OCI-LY3 (cell line): ENCODE data around the gene CD160.
"Not testable (repeated sequence)": the region's sequence is repeated elsewhere in the genome, so short reads cannot be mapped to it uniquely, and the experiment has no call there.

Experiments used
- H2AFZ ChIP-seq: fragments of 200-600, 300-600 bp; shearing (Covaris generic); 2 replicates; pipeline ENCODE4 v1.6.0; 2014; ENCODE audit warnings: antibody characterized with exemption, low read depth, low read length
- H3K27ac ChIP-seq: fragments of 200-600, 300-600 bp; sonication (generic); 2 replicates; pipeline ENCODE4 v1.5.1; 2014; ENCODE audit warnings: mild to moderate bottlenecking, low read length, moderate library complexity, mixed read lengths
- H3K27me3 ChIP-seq: fragments of 200-600, 300-600 bp; sonication (generic); 2 replicates; pipeline ENCODE4 v1.6.1; 2014; ENCODE audit warnings: low read depth, low read length, mixed read lengths
- H3K36me3 ChIP-seq: fragments of 200-600, 300-600 bp; sonication (generic); replicated peaks from 2 replicates; pipeline ENCODE3; 2014; ENCODE audit warnings: low read depth, low read length, mixed read lengths
- H3K4me1 ChIP-seq: fragments of 300-600, 200-600 bp; sonication (generic); 2 replicates; pipeline ENCODE4 v1.6.1; 2014; ENCODE audit warnings: low read length, mixed read lengths
- H3K4me2 ChIP-seq: fragments of 200-600, 300-600 bp; sonication (generic); 2 replicates; pipeline ENCODE4 v1.6.1; 2014; ENCODE audit warnings: low read length, mixed read lengths
- H3K4me3 ChIP-seq: fragments of 300-600, 200-600 bp; sonication (generic); 2 replicates; pipeline ENCODE4 v1.5.1; 2014; ENCODE audit warnings: antibody characterized with exemption, mild to moderate bottlenecking, low read length, moderate library complexity
- H3K79me2 ChIP-seq: fragments of 300-600, 200-600 bp; shearing (Covaris generic); 2 replicates; pipeline ENCODE4 v1.6.1; 2014; ENCODE audit warnings: mild to moderate bottlenecking, low read length, mixed read lengths
- H3K9ac ChIP-seq: fragments of 300-600, 200-600 bp; shearing (Covaris generic); 2 replicates; pipeline ENCODE4 v1.6.0; 2014; ENCODE audit warnings: mild to moderate bottlenecking, low read length, moderate library complexity
- H3K9me3 ChIP-seq: fragments of 200-600, 300-600 bp; shearing (Covaris generic); 2 replicates; pipeline ENCODE4 v1.6.1; 2014; ENCODE audit warnings: low read length, mixed read lengths; ENCODE audit not compliant: insufficient read depth
- H4K20me1 ChIP-seq: fragments of 200-600, 300-600 bp; sonication (generic); 2 replicates; pipeline ENCODE4 v1.6.1; 2016; ENCODE audit warnings: low read length, mixed read lengths; ENCODE audit not compliant: insufficient read depth
- EZH2phosphoT487 ChIP-seq: fragments of 200-600 bp; shearing (Covaris generic); IDR thresholded peaks from 2 replicates; pipeline ENCODE4 v1.6.1; 2018; ENCODE audit warnings: antibody characterized with exemption, mixed run types, low read depth
- TF ChIP-seq, protein P1 (sequence below): fragments of 200-600, 300-600 bp; sonication (generic); IDR thresholded peaks from 2 replicates; pipeline ENCODE4 v1.5.1; 2014; ENCODE audit warnings: antibody characterized with exemption, low read length, low read depth

The CD160 gene

DNA sequence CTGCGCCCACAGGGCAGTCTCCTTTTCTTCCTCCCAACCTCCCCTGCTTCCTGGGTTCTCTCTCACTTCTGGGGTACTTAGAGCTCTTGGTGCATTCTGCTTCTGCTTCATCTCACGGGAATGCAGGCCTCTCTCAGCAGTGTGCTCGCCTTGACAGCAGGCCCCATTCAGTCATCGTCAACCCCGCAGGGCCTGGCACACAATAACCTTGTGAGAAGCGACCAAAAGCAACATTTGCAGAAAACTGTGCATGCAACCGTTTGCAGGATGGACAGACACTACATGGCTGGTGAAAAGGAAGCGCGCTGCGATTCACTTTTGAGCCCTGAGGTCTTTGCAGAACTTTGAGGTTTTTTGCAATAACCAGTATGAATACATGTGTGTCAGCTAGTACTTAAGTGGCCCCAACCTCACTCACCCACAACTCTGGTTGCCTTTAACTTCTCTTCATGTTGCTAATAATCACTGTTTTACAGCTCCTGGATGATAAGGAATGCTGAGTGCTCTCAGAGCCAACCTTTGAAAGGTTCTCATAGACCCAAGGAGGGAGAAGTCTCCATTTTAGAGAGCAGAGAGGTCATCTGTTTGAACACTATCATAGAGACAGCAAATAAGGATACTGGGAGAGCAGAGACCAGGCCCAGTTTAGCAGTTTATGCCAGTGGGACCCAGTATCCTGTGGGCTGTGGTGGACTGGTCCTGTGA is 2.5 kb upstream of the CD160 start:
- Histone ChIP-seq H3K36me3 (no peaks in the 10 kb centered on the region), H3K79me2 (no peaks in the 10 kb centered on the region), H4K20me1 (no peaks in the 10 kb centered on the region), H3K9me3 (no peaks in the 10 kb centered on the region), H3K27me3 (peaks cover 9% of the 10 kb centered on the region), H3K9ac (no peak overlapping the region), H3K4me1 (peaks cover 5% of the 10 kb centered on the region), H2AFZ (no peak overlapping the region), H3K4me3 (no peak overlapping the region), H3K27ac (no peak overlapping the region), H3K4me2 (no peak overlapping the region)
- no peak for TF ChIP-seq EZH2phosphoT487
- TF ChIP-seq, protein P1, sequence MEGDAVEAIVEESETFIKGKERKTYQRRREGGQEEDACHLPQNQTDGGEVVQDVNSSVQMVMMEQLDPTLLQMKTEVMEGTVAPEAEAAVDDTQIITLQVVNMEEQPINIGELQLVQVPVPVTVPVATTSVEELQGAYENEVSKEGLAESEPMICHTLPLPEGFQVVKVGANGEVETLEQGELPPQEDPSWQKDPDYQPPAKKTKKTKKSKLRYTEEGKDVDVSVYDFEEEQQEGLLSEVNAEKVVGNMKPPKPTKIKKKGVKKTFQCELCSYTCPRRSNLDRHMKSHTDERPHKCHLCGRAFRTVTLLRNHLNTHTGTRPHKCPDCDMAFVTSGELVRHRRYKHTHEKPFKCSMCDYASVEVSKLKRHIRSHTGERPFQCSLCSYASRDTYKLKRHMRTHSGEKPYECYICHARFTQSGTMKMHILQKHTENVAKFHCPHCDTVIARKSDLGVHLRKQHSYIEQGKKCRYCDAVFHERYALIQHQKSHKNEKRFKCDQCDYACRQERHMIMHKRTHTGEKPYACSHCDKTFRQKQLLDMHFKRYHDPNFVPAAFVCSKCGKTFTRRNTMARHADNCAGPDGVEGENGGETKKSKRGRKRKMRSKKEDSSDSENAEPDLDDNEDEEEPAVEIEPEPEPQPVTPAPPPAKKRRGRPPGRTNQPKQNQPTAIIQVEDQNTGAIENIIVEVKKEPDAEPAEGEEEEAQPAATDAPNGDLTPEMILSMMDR: no peak

DNA sequence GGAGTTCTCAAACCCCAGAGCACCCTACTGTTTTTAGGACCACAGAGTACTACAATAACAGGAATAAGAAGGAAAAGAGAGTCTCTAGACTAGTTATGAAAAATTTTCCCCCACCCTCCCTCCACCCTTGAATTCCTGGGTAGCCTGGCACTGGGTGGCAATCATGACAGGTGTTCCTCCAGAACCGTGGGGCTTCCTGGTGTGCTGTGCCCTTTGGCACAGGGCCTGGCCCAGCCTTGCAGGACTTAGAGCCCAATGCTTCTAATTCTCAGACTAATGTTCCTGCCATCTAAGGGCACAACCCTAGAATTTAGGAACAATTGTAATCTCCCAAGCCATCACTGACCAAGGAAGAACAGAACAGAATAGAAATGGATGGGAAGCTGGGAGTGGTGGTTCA is 1.5 kb upstream of the CD160 start:
- no peak overlapping the region for H3K4me2 ChIP-seq
- peaks cover 5% of the 10 kb centered on the region for H3K4me1 ChIP-seq
- H3K36me3 ChIP-seq: no peaks in the 10 kb centered on the region
- H3K79me2 ChIP-seq: no peaks in the 10 kb centered on the region
- H3K9me3 ChIP-seq: no peaks in the 10 kb centered on the region
- no peak overlapping the region for H3K9ac ChIP-seq
- no peak overlapping the region for H3K4me3 ChIP-seq
- TF ChIP-seq, protein P1: no peak
- no peak for TF ChIP-seq EZH2phosphoT487
- no peak overlapping the region for H2AFZ ChIP-seq
- peaks cover 9% of the 10 kb centered on the region for H3K27me3 ChIP-seq
- H4K20me1 ChIP-seq: no peaks in the 10 kb centered on the region
- no peak overlapping the region for H3K27ac ChIP-seq

DNA sequence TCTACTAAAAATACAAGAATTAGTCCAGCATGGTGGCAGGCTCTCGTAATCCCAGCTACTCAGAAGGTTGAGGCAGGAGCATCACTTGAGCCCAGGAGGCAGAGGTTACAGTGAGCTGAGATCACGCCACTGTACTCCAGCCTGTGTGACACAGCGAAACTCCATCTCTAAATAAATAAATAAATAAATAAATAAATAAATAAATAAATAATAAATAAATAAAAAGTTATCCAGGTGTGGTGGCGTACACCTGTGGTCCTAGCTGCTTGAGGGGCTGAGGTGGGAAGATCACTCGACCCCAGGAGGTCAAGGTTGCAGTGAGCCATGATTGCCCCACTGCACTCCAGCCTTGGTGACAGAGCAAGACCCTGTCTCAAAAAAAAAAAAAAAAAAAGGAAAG is 834 bp upstream of the CD160 start:
- not testable (repeated sequence) for H3K4me3 ChIP-seq, H3K79me2 ChIP-seq, H3K36me3 ChIP-seq, H4K20me1 ChIP-seq, H3K27ac ChIP-seq, H3K4me2 ChIP-seq, H3K4me1 ChIP-seq, H2AFZ ChIP-seq, H3K27me3 ChIP-seq, H3K9ac ChIP-seq, H3K9me3 ChIP-seq

DNA sequence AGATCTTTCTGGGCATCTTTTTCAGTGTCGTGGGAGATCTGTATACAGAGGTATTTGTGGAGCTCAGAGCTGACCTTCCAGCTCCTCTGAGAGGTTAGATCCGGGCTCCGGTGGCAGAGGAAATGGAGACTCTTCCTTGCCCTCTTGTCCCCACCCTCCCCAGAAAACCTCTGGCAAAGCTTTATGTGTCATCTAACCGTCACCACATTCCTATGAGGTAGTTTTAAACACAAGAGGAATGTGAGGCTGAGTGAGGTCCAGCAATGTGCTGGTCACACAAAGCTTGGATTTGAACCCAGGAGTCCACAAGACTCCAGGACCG is 1.2 kb downstream of the CD160 start:
- H3K4me1 ChIP-seq: peaks cover 5% of the 10 kb centered on the region
- H3K27me3 ChIP-seq: peaks cover 9% of the 10 kb centered on the region
- no peak overlapping the region for H3K9ac ChIP-seq
- H3K36me3 ChIP-seq: no peaks in the 10 kb centered on the region
- H3K79me2 ChIP-seq: no peaks in the 10 kb centered on the region
- no peaks in the 10 kb centered on the region for H4K20me1 ChIP-seq
- TF ChIP-seq, protein P1: no peak
- TF ChIP-seq EZH2phosphoT487: no peak
- no peak overlapping the region for H3K4me3 ChIP-seq
- no peak overlapping the region for H2AFZ ChIP-seq
- 0 out of 2 replicates have a peak overlapping the region, but pooled peaks have one; percentile 60 for H3K4me2 ChIP-seq
- H3K27ac ChIP-seq: no peak overlapping the region
- H3K9me3 ChIP-seq: no peaks in the 10 kb centered on the region
